Measurements from ENCODE around the gene TSPAN8. TPM values are rescaled to one million over a fixed set of nuclear protein-coding genes. Genes with fewer than 3 reads are reported as not detected.

The TSPAN8 gene
- total RNA-seq, 4 donors from 2014 or later: 23.1 to 80.6 (median 39.9) TPM

DNA sequence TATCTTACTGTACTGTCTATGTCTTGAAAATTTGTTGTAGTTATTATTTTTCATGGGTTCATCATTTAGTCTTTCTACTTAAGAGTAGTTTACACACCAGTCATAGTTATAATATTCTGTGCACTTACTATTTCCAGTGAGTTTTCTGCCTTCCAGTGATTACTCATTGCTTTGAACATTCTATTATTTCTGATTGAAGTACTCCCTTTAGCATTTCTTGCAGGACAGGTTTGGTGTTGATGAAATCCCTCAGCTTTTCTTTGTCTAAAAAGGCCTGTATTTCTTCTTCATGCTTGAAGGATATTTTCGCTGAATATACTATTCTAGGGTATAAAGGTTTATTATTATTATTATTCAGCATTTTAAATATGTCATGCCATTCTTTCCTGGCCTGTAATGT is 66.8 kb downstream of the TSPAN8 start:
- DNase-seq (ENCODE audit: low spot score in 2 of 2): no peak
- Histone ChIP-seq H3K9me3 (peaks cover 0 to 29% (median 3%) of the 10 kb centered on the region in 4 donors), H3K4me1 (no peaks in the 10 kb centered on the region), H3K36me3 (no peaks in the 10 kb centered on the region), H3K27ac (no peak overlapping the region), H3K4me3 (no peak overlapping the region), H3K27me3 (no peaks in the 10 kb centered on the region)
- WGBS, 2 donors: 84 to 86% methylated on average over 1 of the region's 1 CpG
- TF ChIP-seq EP300 (IDR thresholded peaks at IDR 0.05) (no peak), POLR2A (IDR thresholded peaks at IDR 0.05) (no peak)
- TF ChIP-seq, protein P1, sequence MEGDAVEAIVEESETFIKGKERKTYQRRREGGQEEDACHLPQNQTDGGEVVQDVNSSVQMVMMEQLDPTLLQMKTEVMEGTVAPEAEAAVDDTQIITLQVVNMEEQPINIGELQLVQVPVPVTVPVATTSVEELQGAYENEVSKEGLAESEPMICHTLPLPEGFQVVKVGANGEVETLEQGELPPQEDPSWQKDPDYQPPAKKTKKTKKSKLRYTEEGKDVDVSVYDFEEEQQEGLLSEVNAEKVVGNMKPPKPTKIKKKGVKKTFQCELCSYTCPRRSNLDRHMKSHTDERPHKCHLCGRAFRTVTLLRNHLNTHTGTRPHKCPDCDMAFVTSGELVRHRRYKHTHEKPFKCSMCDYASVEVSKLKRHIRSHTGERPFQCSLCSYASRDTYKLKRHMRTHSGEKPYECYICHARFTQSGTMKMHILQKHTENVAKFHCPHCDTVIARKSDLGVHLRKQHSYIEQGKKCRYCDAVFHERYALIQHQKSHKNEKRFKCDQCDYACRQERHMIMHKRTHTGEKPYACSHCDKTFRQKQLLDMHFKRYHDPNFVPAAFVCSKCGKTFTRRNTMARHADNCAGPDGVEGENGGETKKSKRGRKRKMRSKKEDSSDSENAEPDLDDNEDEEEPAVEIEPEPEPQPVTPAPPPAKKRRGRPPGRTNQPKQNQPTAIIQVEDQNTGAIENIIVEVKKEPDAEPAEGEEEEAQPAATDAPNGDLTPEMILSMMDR (IDR thresholded peaks at IDR 0.05): no peak

DNA sequence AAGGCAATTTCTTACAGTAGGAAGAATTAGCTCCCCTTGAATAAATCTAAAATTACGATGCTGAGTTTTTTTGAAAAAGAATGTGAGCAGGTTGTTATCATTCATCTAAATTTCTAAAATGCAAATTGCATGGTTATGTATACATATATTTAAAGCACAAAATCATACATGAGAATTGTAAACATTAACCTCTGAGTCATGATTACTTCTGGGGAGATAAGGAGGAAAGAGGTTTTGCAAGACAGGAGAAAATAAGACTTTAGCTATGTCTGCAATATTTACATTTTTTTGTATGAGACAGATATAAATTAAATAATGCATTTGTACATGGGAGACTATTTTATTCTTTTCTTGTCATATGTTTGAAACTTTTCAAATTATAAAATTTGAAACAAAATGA is 72.2 kb downstream of the TSPAN8 start:
- H3K36me3 ChIP-seq: no peaks in the 10 kb centered on the region
- 87 to 90% methylated on average over 1 of the region's 1 CpG for WGBS, 2 donors
- H3K27ac ChIP-seq: no peak overlapping the region
- no peak overlapping the region for H3K4me3 ChIP-seq
- TF ChIP-seq EP300 (IDR thresholded peaks at IDR 0.05) (no peak), POLR2A (IDR thresholded peaks at IDR 0.05) (no peak)
- TF ChIP-seq, protein P1 (IDR thresholded peaks at IDR 0.05): no peak
- DNase-seq (ENCODE audit: low spot score in 2 of 2): no peak
- no peaks in the 10 kb centered on the region for H3K27me3 ChIP-seq
- H3K9me3 ChIP-seq: peaks cover 0 to 13% (median 3%) of the 10 kb centered on the region in 4 donors
- no peaks in the 10 kb centered on the region for H3K4me1 ChIP-seq

DNA sequence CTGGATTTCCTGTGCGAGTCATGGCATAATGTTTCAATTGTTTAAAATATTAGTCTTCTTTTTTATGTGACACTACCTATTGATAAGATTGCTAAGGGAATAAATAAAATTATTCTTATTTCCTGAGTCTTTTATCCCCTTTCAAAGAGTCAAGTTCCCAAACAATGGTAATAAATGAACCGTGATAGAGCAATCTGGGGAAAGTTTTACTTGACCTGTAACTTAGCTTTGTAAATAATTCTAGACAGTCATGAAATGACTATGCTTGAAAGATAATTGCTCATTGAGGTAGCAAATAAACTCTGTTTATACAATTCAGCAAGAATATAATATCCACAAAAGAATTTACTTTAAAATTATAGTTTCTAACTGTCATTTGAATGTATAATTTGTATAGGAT is 82.1 kb downstream of the TSPAN8 start:
- H3K36me3 ChIP-seq: no peaks in the 10 kb centered on the region
- H3K4me1 ChIP-seq: no peaks in the 10 kb centered on the region
- H3K9me3 ChIP-seq: no peaks in the 10 kb centered on the region
- no peak overlapping the region for H3K27ac ChIP-seq
- TF ChIP-seq, protein P1 (IDR thresholded peaks at IDR 0.05): no peak
- TF ChIP-seq EP300 (IDR thresholded peaks at IDR 0.05) (no peak), POLR2A (IDR thresholded peaks at IDR 0.05) (no peak)
- H3K27me3 ChIP-seq: no peaks in the 10 kb centered on the region
- DNase-seq (ENCODE audit: low spot score in 2 of 2): no peak
- WGBS, 2 donors: 75 to 79% methylated on average over 2 of the region's 2 CpGs
- no peak overlapping the region for H3K4me3 ChIP-seq

Other genes starting within 250 kb of the TSPAN8 start
- gene PTPRR, start 237.3 kb downstream of the TSPAN8 start, total RNA-seq: not detected